A549 (cell line): Measurements from ENCODE around the gene IMMT.

Source experiments
- ESRRA ChIP-seq: fragments of 150-350 bp; IDR thresholded peaks from 2 replicates; pipeline ENCODE4 v1.6.1; 2014; ENCODE audit warnings: mild to moderate bottlenecking, low read length, borderline replicate concordance
- HDAC2 ChIP-seq: fragments of 200-600 bp; sonication (generic); IDR thresholded peaks from 2 replicates; pipeline ENCODE4 v1.6.1; 2016
- NFE2L2 ChIP-seq: fragments of 150-350 bp; conservative IDR thresholded peaks from 2 replicates; pipeline ENCODE4 v1.6.1; 2014; ENCODE audit warnings: low read length
- POLR2A ChIP-seq: IDR thresholded peaks from 2 replicates; pipeline ENCODE4 v1.6.1; 2012; ENCODE audit warnings: mild to moderate bottlenecking, low read length
- RCOR1 ChIP-seq: fragments of 150-350 bp; IDR thresholded peaks from 2 replicates; pipeline ENCODE4 v1.6.1; 2014; ENCODE audit warnings: antibody characterized with exemption, low read length, low read depth
- RFX5 ChIP-seq: fragments of 450-650 bp; IDR thresholded peaks from 2 replicates; pipeline ENCODE4 v1.7.1; 2014; ENCODE audit warnings: antibody characterized with exemption, mild to moderate bottlenecking, moderate library complexity
- RNF2 ChIP-seq: fragments of 200-600 bp; sonication (generic); IDR thresholded peaks from 2 replicates; pipeline ENCODE4 v1.6.1; 2016; ENCODE audit warnings: low read depth, mild to moderate bottlenecking, antibody characterized with exemption, moderate library complexity, borderline replicate concordance
- TF ChIP-seq, protein P1 (sequence below): fragments of >200 bp; sonication (Bioruptor Twin); formaldehyde crosslinking; IDR thresholded peaks from 3 replicates; pipeline ENCODE4 v1.5.1; 2016

DNA sequence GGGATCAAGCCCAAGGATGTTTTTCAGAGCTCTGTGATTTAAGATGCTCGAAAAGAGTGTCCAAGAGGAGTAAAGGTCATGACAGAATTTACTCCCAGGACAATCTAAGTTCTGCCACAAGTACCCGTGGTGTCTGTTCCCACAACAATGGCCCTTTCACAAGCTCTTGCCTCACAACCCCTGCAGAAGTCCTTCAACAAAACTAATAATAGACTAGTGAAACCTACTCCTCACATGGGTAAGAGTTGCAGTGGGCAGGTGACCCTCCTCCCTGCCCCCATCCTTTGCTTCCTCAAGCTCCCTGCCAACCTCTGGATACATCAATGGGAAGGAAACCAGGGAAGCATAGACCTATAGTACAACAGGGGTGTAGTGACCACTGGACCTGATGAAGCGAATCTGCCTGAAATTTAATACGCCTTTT is 54.3 kb downstream of the IMMT start:
- TF ChIP-seq RCOR1 (no peak), POLR2A (no peak), RNF2 (no peak), RFX5 (no peak), HDAC2 (no peak), NFE2L2 (no peak), ESRRA (no peak)
- TF ChIP-seq, protein P1, sequence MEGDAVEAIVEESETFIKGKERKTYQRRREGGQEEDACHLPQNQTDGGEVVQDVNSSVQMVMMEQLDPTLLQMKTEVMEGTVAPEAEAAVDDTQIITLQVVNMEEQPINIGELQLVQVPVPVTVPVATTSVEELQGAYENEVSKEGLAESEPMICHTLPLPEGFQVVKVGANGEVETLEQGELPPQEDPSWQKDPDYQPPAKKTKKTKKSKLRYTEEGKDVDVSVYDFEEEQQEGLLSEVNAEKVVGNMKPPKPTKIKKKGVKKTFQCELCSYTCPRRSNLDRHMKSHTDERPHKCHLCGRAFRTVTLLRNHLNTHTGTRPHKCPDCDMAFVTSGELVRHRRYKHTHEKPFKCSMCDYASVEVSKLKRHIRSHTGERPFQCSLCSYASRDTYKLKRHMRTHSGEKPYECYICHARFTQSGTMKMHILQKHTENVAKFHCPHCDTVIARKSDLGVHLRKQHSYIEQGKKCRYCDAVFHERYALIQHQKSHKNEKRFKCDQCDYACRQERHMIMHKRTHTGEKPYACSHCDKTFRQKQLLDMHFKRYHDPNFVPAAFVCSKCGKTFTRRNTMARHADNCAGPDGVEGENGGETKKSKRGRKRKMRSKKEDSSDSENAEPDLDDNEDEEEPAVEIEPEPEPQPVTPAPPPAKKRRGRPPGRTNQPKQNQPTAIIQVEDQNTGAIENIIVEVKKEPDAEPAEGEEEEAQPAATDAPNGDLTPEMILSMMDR = no peak
